Mammary epithelial cell (primary cell): ENCODE data around the gene DST.

Experiments
- EZH2 ChIP-seq: IDR thresholded peaks from 2 replicates; pipeline ENCODE4 v1.6.1; 2012; ENCODE audit warnings: low read length, inconsistent platforms, borderline replicate concordance
- TF ChIP-seq, protein P1 (sequence below), 2 donors: IDR thresholded peaks in 1 of 2; conservative IDR thresholded peaks in 1 of 2; 2 replicates each; pipeline ENCODE4 v1.5.1; 2011 to 2012; ENCODE audit warnings: inconsistent platforms in 2 of 2, low read length in 2 of 2, mild to moderate bottlenecking in 2 of 2, control low read depth in 1 of 2, low read depth in 1 of 2; ENCODE audit not compliant: insufficient read depth in 1 of 2; ENCODE audit errors: extremely low read depth in 1 of 2

DNA sequence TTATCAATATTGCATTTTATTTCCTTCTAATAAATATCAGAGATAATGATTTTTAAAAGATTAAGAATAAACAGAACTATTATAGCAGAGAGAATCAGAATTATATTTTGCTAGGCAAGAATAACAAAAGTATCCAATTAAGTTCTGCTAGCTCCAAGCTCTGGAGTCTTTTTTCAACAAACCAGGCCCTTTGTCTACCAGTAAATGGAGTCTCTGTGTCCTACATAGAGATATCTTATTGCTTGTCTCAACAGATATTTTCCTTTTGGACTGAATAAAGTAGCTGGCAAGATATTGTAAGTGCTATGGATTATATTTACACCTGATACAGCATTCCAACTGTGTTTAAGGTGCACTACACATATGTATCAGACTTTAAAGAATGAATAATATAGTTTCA, 107.1 kb downstream of the DST start:
- TF ChIP-seq, protein P1, sequence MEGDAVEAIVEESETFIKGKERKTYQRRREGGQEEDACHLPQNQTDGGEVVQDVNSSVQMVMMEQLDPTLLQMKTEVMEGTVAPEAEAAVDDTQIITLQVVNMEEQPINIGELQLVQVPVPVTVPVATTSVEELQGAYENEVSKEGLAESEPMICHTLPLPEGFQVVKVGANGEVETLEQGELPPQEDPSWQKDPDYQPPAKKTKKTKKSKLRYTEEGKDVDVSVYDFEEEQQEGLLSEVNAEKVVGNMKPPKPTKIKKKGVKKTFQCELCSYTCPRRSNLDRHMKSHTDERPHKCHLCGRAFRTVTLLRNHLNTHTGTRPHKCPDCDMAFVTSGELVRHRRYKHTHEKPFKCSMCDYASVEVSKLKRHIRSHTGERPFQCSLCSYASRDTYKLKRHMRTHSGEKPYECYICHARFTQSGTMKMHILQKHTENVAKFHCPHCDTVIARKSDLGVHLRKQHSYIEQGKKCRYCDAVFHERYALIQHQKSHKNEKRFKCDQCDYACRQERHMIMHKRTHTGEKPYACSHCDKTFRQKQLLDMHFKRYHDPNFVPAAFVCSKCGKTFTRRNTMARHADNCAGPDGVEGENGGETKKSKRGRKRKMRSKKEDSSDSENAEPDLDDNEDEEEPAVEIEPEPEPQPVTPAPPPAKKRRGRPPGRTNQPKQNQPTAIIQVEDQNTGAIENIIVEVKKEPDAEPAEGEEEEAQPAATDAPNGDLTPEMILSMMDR (conservative IDR thresholded peaks at IDR 0.05 in 1 of 2, IDR thresholded peaks at IDR 0.05 in 1 of 2; ENCODE audit: extremely low read depth in 1 of 2, insufficient read depth in 1 of 2, low read depth in 1 of 2, low read length in 2 of 2) = no peak
- no peak for TF ChIP-seq EZH2
